ENCODE measurements around the gene IDUA. TPM values are rescaled to one million over a fixed set of nuclear protein-coding genes. Genes with fewer than 3 reads are reported as not detected.

Gene IDUA
- total RNA-seq, 3 donors from 2014 or later (not counting 1 experiment from before 2014, with no cell fraction given): 38.7 to 43.6 (median 43.0) TPM

- TF ChIP-seq, protein P1, sequence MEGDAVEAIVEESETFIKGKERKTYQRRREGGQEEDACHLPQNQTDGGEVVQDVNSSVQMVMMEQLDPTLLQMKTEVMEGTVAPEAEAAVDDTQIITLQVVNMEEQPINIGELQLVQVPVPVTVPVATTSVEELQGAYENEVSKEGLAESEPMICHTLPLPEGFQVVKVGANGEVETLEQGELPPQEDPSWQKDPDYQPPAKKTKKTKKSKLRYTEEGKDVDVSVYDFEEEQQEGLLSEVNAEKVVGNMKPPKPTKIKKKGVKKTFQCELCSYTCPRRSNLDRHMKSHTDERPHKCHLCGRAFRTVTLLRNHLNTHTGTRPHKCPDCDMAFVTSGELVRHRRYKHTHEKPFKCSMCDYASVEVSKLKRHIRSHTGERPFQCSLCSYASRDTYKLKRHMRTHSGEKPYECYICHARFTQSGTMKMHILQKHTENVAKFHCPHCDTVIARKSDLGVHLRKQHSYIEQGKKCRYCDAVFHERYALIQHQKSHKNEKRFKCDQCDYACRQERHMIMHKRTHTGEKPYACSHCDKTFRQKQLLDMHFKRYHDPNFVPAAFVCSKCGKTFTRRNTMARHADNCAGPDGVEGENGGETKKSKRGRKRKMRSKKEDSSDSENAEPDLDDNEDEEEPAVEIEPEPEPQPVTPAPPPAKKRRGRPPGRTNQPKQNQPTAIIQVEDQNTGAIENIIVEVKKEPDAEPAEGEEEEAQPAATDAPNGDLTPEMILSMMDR (IDR thresholded peaks at IDR 0.05): no peak
- intact Hi-C loops (cut with micrococcal nuclease): no loop called here
Observed at GRCh38 chr4:1018147-1019020, 31.5 kb downstream of the IDUA start.

DNA sequence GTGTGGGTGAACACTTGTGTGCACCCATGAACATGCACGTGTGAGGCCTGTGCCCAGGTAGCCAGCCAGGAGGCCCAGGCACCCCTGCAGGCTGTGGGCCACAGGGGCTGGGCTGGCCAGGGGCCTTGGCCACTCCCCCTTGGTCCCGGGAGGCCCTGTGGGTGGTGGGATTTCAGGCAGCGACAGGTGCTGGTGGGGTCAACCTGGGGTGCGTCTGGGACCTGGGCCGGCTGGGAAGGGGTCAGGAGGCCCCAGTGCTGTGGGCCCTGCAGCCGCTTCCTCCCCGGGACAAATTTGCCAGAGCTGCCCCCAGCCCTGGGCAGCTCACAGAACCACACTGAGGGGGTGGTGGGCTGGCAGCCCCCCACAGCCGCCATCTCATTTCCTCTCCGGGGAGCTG lies 32.5 kb downstream of the IDUA start:
- WGBS (ENCODE audit: insufficient coverage): 76% methylated on average over 9 of the region's 9 CpGs
- intact Hi-C loops (cut with micrococcal nuclease): no loop called here
- H3K36me3 Mint-ChIP-seq: no peaks in the 10 kb centered on the region
- DNase-seq: no peak
- TF ChIP-seq, protein P1 (IDR thresholded peaks at IDR 0.05): no peak
- Histone ChIP-seq H3K4me3 (ENCODE audit: low read length) (no peak overlapping the region), H3K27me3 (ENCODE audit: control insufficient read depth, insufficient read depth, low read length) (no peaks in the 10 kb centered on the region), H3K27ac (ENCODE audit: low read length) (no peak overlapping the region), H3K9me3 (ENCODE audit: control insufficient read depth, insufficient read depth, low read length) (no peaks in the 10 kb centered on the region), H3K36me3 (ENCODE audit: control insufficient read depth, insufficient read depth, low read length) (no peaks in the 10 kb centered on the region), H3K4me1 (ENCODE audit: control insufficient read depth, insufficient read depth, low read length) (peaks cover 4% of the 10 kb centered on the region)
- no peaks in the 10 kb centered on the region for H3K4me1 Mint-ChIP-seq
- H3K27ac Mint-ChIP-seq: no peak overlapping the region
- no peak for ATAC-seq
- no peaks in the 10 kb centered on the region for H3K27me3 Mint-ChIP-seq (ENCODE audit: low read depth in 2 of 2)
- H3K4me3 Mint-ChIP-seq: no peak overlapping the region
- no peaks in the 10 kb centered on the region for H3K9me3 Mint-ChIP-seq

More at GRCh38 chr4:1018147-1019020, 31.5 kb downstream of the IDUA start:
- WGBS (ENCODE audit: insufficient coverage): 94% methylated on average over 26 of the region's 29 CpGs
- no peak for DNase-seq
- no peaks in the 10 kb centered on the region for H3K9me3 ChIP-seq (ENCODE audit: control insufficient read depth, insufficient read depth, low read length)
- Mint-ChIP-seq H3K4me1 (no peaks in the 10 kb centered on the region), H3K4me3 (no peak overlapping the region), H3K36me3 (no peaks in the 10 kb centered on the region), H3K9me3 (no peaks in the 10 kb centered on the region), H3K27me3 (ENCODE audit: low read depth in 2 of 2) (no peaks in the 10 kb centered on the region), H3K27ac (no peak overlapping the region)
- peaks cover 4% of the 10 kb centered on the region for H3K4me1 ChIP-seq (ENCODE audit: control insufficient read depth, insufficient read depth, low read length)
- no peak overlapping the region for H3K27ac ChIP-seq (ENCODE audit: low read length)
- no peak for ATAC-seq
- no peaks in the 10 kb centered on the region for H3K27me3 ChIP-seq (ENCODE audit: control insufficient read depth, insufficient read depth, low read length)
- H3K36me3 ChIP-seq (ENCODE audit: control insufficient read depth, insufficient read depth, low read length): no peaks in the 10 kb centered on the region
- H3K4me3 ChIP-seq (ENCODE audit: low read length): no peak overlapping the region

DNA sequence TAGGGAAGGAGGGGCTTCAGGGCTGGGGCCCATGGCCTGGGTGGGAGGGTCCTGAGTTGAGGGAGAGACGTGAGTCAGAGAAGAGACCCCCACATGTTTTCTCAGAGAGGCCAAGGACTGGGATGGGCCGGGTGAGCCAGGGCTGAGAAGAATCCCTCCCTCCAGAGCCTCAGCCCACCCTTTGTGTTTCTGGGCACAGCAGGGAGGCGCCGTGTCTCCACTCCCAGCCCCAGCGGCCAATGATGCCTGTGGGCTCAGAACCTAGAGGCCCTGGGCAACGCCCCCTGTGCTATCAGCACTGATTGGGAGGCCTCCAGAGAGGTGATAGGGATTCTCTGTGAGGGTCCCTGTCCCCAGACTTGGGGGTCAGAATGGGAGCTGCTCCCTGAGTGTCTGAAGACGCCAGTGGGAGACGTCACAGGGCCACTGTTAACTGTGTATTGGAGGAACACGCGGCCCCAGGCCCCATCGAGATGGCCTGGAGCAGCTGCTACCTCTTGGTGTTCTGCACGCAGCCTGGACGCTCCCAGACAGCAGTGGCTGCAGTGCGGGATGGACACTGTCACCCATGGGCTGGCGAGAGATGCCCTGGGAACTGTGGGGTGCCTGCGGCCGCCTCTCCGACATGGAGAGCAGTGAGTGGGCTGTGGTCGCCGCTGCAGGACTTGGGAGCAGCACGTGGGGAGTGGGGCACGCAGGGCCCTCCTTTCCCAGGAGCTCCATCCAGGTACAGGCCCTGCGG lies 33.1 kb downstream of the IDUA start:
- Mint-ChIP-seq H3K4me3 (no peak overlapping the region), H3K27ac (no peak overlapping the region), H3K27me3 (ENCODE audit: low read depth in 2 of 2) (no peaks in the 10 kb centered on the region), H3K4me1 (no peaks in the 10 kb centered on the region), H3K9me3 (no peaks in the 10 kb centered on the region), H3K36me3 (no peaks in the 10 kb centered on the region)
- DNase-seq (no peak), ATAC-seq (no peak)
- Histone ChIP-seq H3K27ac (ENCODE audit: low read length) (no peak overlapping the region), H3K36me3 (ENCODE audit: control insufficient read depth, insufficient read depth, low read length) (no peaks in the 10 kb centered on the region), H3K4me1 (ENCODE audit: control insufficient read depth, insufficient read depth, low read length) (peaks cover 4% of the 10 kb centered on the region), H3K27me3 (ENCODE audit: control insufficient read depth, insufficient read depth, low read length) (no peaks in the 10 kb centered on the region), H3K4me3 (ENCODE audit: low read length) (no peak overlapping the region), H3K9me3 (ENCODE audit: control insufficient read depth, insufficient read depth, low read length) (no peaks in the 10 kb centered on the region)
- TF ChIP-seq, protein P1 (IDR thresholded peaks at IDR 0.05): no peak
- intact Hi-C loops (cut with micrococcal nuclease): no loop called here
- WGBS (ENCODE audit: insufficient coverage): 92% methylated on average over 23 of the region's 23 CpGs
